Measurements from ENCODE around the gene GRM4. TPM values are rescaled to one million over a fixed set of nuclear protein-coding genes. Genes with fewer than 3 reads are reported as not detected.

Gene GRM4
- total RNA-seq, 4 donors from 2014 or later = 0.19 TPM; not detected in 3

GRCh38 chr6:34106900-34107299 is 39.0 kb downstream of the GRM4 start:
- H3K4me3 ChIP-seq (ENCODE audit: low read depth, poor library complexity, severe bottlenecking) = no peak overlapping the region
- WGBS, 2 donors = 63 to 76% methylated on average over 3 to 5 of the region's 5 CpGs
- no peak for TF ChIP-seq POLR2A (IDR thresholded peaks at IDR 0.05)
- TF ChIP-seq CTCF (IDR thresholded peaks at IDR 0.05) = no peak
- intact Hi-C loops (cut with DNase I; ENCODE audit: low total_unique reads) = no loop called here
- DNase-seq (ENCODE audit: low spot score in 2 of 2) = no peak

- WGBS, 2 donors = 72 to 77% methylated on average over 6 of the region's 6 CpGs
- intact Hi-C loops (cut with DNase I; ENCODE audit: low total_unique reads) = no loop called here
- no peak overlapping the region for H3K4me3 ChIP-seq (ENCODE audit: low read depth, poor library complexity, severe bottlenecking)
- TF ChIP-seq CTCF (IDR thresholded peaks at IDR 0.05) (no peak), POLR2A (IDR thresholded peaks at IDR 0.05) (no peak)
- no peak for DNase-seq (ENCODE audit: low spot score in 2 of 2)
Measured at GRCh38 chr6:34106421-34106820, 39.5 kb downstream of the GRM4 start.

GRCh38 chr6:34104628-34105027 is 41.3 kb downstream of the GRM4 start:
- intact Hi-C loops (cut with DNase I; ENCODE audit: low total_unique reads) = no loop called here
- no peak overlapping the region for H3K4me3 ChIP-seq (ENCODE audit: low read depth, poor library complexity, severe bottlenecking)
- TF ChIP-seq POLR2A (IDR thresholded peaks at IDR 0.05) = no peak
- no peak for TF ChIP-seq CTCF (IDR thresholded peaks at IDR 0.05)
- 73 to 78% methylated on average over 10 of the region's 10 CpGs for WGBS, 2 donors
- DNase-seq (ENCODE audit: low spot score in 2 of 2) = no peak

GRCh38 chr6:34104186-34104585 is 41.7 kb downstream of the GRM4 start:
- TF ChIP-seq POLR2A (IDR thresholded peaks at IDR 0.05) = no peak
- no peak for TF ChIP-seq CTCF (IDR thresholded peaks at IDR 0.05)
- WGBS, 2 donors = 42 to 45% methylated on average over 8 of the region's 8 CpGs
- no peak overlapping the region for H3K4me3 ChIP-seq (ENCODE audit: low read depth, poor library complexity, severe bottlenecking)
- intact Hi-C loops (cut with DNase I; ENCODE audit: low total_unique reads) = no loop called here
- no peak for DNase-seq (ENCODE audit: low spot score in 2 of 2)

- no peak for TF ChIP-seq CTCF (IDR thresholded peaks at IDR 0.05)
- TF ChIP-seq POLR2A (IDR thresholded peaks at IDR 0.05) = no peak
- DNase-seq (ENCODE audit: low spot score in 2 of 2) = no peak
- 70 to 79% methylated on average over 16 of the region's 16 CpGs for WGBS, 2 donors
- intact Hi-C loops (cut with DNase I; ENCODE audit: low total_unique reads) = no loop called here
- H3K4me3 ChIP-seq (ENCODE audit: low read depth, poor library complexity, severe bottlenecking) = no peak overlapping the region
Measured at GRCh38 chr6:34103321-34103720, 42.6 kb downstream of the GRM4 start.

- WGBS, 2 donors = 86 to 88% methylated on average over 4 to 6 of the region's 6 CpGs
- no peak overlapping the region for H3K4me3 ChIP-seq (ENCODE audit: low read depth, poor library complexity, severe bottlenecking)
- intact Hi-C loops (cut with DNase I; ENCODE audit: low total_unique reads) = no loop called here
- DNase-seq (ENCODE audit: low spot score in 2 of 2) = no peak
- TF ChIP-seq CTCF (IDR thresholded peaks at IDR 0.05) (no peak), POLR2A (IDR thresholded peaks at IDR 0.05) (no peak)
Measured at GRCh38 chr6:34102696-34103095, 43.2 kb downstream of the GRM4 start.
